AG09309 (cell line): ENCODE measurements around the gene SPINK8.

ENCODE experiments used
- DNase-seq: peaks from one replicate; pipeline ENCODE4 v3.0.0-alpha.2; 2010; ENCODE audit warnings: low read depth
- H3K4me3 ChIP-seq: 2 replicates; pipeline ENCODE4 v1.5.1; 2011; ENCODE audit warnings: mild to moderate bottlenecking, low read depth, low read length, moderate library complexity; ENCODE audit not compliant: control insufficient read depth
- CTCF ChIP-seq: IDR thresholded peaks from 2 replicates; pipeline ENCODE4 v1.5.1; 2011; ENCODE audit warnings: mild to moderate bottlenecking, low read depth, low read length, inconsistent platforms; ENCODE audit not compliant: insufficient read depth, control insufficient read depth; ENCODE audit errors: missing control alignments

SPINK8 gene

GRCh38 chr3:48320996-48321395, 12.5 kb downstream of the SPINK8 start:
- DNase-seq, result no peak
- no peak for TF ChIP-seq CTCF
- no peak overlapping the region for H3K4me3 ChIP-seq

- DNase-seq, result no peak
- no peak for TF ChIP-seq CTCF
- H3K4me3 ChIP-seq, result no peak overlapping the region
Measured at GRCh38 chr3:48318713-48319468, 14.6 kb downstream of the SPINK8 start.

GRCh38 chr3:48314542-48314941, 18.9 kb downstream of the SPINK8 start:
- TF ChIP-seq CTCF, result no peak

GRCh38 chr3:48306860-48307530, 26.5 kb downstream of the SPINK8 start:
- DNase-seq, result no peak
- no peak overlapping the region for H3K4me3 ChIP-seq

More at GRCh38 chr3:48314542-48314941, 18.9 kb downstream of the SPINK8 start:
- DNase-seq, result no peak
- no peak overlapping the region for H3K4me3 ChIP-seq

GRCh38 chr3:48306290-48306689, 27.2 kb downstream of the SPINK8 start:
- H3K4me3 ChIP-seq, result no peak overlapping the region
- no peak for DNase-seq
- no peak for TF ChIP-seq CTCF

More at GRCh38 chr3:48306860-48307530, 26.5 kb downstream of the SPINK8 start:
- no peak for TF ChIP-seq CTCF

- TF ChIP-seq CTCF, result no peak
- no peak for DNase-seq
- H3K4me3 ChIP-seq, result no peak overlapping the region
Measured at GRCh38 chr3:48305396-48305795, 28.1 kb downstream of the SPINK8 start.
